Gastroesophageal sphincter (tissue), 4 donors: ENCODE measurements around the gene C11orf98. TPM values are rescaled to one million over a fixed set of nuclear protein-coding genes. Genes with fewer than 3 reads are reported as not detected.

Experiments used
- ATAC-seq: fragments of 150-250 bp; one replicate; pipeline ENCODE4 v1.9.1; 2016; ENCODE audit warnings: mild to moderate bottlenecking, moderate library complexity
- H3K27ac ChIP-seq, 4 donors: fragments of 200-600 bp; sonication (generic) in 3 of 4; 1 replicate in 3 of 4; 2 replicates in 1 of 4; pipeline ENCODE4 v1.5.1; 2016 to 2019
- H3K27me3 ChIP-seq: fragments of 200-600 bp; sonication (generic); one replicate; pipeline ENCODE4 v1.5.1; 2019
- H3K36me3 ChIP-seq, 2 donors: fragments of 200-600 bp; sonication (generic); one replicate each; pipeline ENCODE4 v1.5.1; 2019; ENCODE audit warnings: control low read depth in 1 of 2
- H3K4me1 ChIP-seq, 3 donors: fragments of 200-600 bp; sonication (generic); 1 replicate in 2 of 3; 2 replicates in 1 of 3; pipeline ENCODE4 v1.5.1; 2016 to 2019; ENCODE audit warnings: control low read depth in 2 of 3
- H3K4me3 ChIP-seq, 2 donors: fragments of 200-600 bp; sonication (generic); one replicate each; pipeline ENCODE4 v1.5.1; 2019; ENCODE audit warnings: mild to moderate bottlenecking in 1 of 2, moderate library complexity in 1 of 2
- H3K9me3 ChIP-seq, 3 donors: fragments of 200-600 bp; sonication (generic); one replicate each; pipeline ENCODE4 v1.5.1; 2017 to 2019; ENCODE audit warnings: control low read depth in 2 of 3
- EP300 ChIP-seq: sonication (generic); formaldehyde crosslinking; IDR thresholded peaks from one replicate; pipeline ENCODE4 v1.6.1; 2017; ENCODE audit warnings: antibody characterized with exemption, mild to moderate bottlenecking
- POLR2A ChIP-seq, 2 donors: fragments of 450-650 bp; IDR thresholded peaks; one replicate each; pipeline ENCODE4 v1.6.1; 2017; ENCODE audit warnings: antibody characterized with exemption in 2 of 2, mild to moderate bottlenecking in 2 of 2, moderate library complexity in 1 of 2
- POLR2AphosphoS5 ChIP-seq: sonication (generic); formaldehyde crosslinking; IDR thresholded peaks from one replicate; pipeline ENCODE4 v1.6.1; 2017; ENCODE audit warnings: antibody characterized with exemption
- WGBS, 2 donors: methylation state at CpG; one replicate each; pipeline ENCODE4 v1.1.5; 2018; ENCODE audit warnings: low coverage in 1 of 2; 5-methylcytosine and 5-hydroxymethylcytosine counted together
- small RNA-seq, 4 donors: library from RNA; depleted of rRNA; stranded (forward); fragments of <200 nt; gene quantifications; one replicate each; pipeline ENCODE3, GENCODE V24; 2016
- total RNA-seq, 4 donors: library from RNA; depleted of rRNA; stranded (reverse); fragments of >200 nt; gene quantifications; one replicate each; pipeline ENCODE4 v1.1.0, GENCODE V29; 2016
- TF ChIP-seq, protein P1 (sequence below), 4 experiments: fragments of 200-600 bp in 2 of 4; fragments of 450-650 bp in 2 of 4; sonication (generic) in 1 of 4; IDR thresholded peaks; one replicate each; pipeline ENCODE4 v1.5.1; 2017 to 2019; ENCODE audit warnings: antibody characterized with exemption in 4 of 4, mild to moderate bottlenecking in 2 of 4, moderate library complexity in 2 of 4

C11orf98 gene
- total RNA-seq, 4 donors from 2014 or later: 19.3 to 39.5 (median 26.8) TPM

DNA sequence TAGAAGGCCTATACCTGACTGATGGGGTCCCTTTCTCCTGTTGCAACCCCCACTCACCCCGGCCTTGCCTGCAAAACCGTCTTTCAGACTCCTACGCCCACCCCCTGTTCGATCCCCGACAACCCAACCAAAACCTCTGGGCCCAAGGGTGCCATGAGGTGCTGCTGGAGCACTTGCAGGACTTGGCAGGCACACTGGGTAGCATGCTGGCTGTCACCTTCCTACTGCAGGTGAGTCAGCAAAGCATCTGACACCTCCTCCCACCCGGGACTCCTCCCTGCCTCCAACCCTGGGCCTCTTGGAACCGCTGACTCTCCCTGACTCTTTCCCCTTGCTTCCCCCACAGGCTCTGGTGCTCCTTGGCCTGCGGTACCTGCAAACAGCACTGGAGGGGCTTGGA lies 50.7 kb downstream of the C11orf98 start:
- WGBS, 2 donors: 50 to 55% methylated on average over 1 to 7 of the region's 8 CpGs
- Histone ChIP-seq H3K4me3 (no peak overlapping the region), H3K36me3 (peaks cover 0 to 63% of the 10 kb centered on the region in 2 donors), H3K27ac (peak overlapping the region in 3 of 4 donors; percentile 96 to 98 (median 96)), H3K27me3 (no peaks in the 10 kb centered on the region), H3K4me1 (peaks cover 2 to 44% (median 21%) of the 10 kb centered on the region in 3 donors), H3K9me3 (no peaks in the 10 kb centered on the region)
- ATAC-seq: no peak
- TF ChIP-seq EP300 (no peak), POLR2A (IDR thresholded peaks at IDR 0.05) (no peak), POLR2AphosphoS5 (no peak)
- TF ChIP-seq, protein P1, sequence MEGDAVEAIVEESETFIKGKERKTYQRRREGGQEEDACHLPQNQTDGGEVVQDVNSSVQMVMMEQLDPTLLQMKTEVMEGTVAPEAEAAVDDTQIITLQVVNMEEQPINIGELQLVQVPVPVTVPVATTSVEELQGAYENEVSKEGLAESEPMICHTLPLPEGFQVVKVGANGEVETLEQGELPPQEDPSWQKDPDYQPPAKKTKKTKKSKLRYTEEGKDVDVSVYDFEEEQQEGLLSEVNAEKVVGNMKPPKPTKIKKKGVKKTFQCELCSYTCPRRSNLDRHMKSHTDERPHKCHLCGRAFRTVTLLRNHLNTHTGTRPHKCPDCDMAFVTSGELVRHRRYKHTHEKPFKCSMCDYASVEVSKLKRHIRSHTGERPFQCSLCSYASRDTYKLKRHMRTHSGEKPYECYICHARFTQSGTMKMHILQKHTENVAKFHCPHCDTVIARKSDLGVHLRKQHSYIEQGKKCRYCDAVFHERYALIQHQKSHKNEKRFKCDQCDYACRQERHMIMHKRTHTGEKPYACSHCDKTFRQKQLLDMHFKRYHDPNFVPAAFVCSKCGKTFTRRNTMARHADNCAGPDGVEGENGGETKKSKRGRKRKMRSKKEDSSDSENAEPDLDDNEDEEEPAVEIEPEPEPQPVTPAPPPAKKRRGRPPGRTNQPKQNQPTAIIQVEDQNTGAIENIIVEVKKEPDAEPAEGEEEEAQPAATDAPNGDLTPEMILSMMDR (IDR thresholded peaks at IDR 0.05): no peak

DNA sequence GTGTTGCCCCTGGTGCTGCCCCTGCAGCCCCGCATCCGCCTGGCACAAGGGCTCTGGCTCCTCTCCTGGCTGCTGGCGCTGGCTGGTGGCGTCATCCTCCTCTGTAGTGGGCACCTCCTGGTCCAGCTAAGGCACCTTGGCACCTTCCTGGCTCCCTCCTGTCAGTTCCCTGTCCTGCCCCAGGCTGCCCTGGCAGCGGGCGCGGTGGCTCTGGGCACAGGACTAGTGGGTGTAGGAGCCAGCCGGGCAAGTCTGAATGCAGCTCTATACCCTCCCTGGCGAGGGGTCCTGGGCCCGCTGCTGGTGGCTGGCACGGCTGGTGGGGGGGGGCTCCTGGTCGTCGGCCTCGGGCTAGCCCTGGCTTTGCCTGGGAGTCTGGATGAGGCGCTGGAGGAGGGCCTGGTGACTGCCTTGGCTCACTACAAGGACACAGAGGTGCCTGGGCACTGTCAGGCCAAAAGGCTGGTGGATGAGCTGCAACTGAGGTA lies 51.7 kb downstream of the C11orf98 start:
- Histone ChIP-seq H3K27ac (peak overlapping the region; percentile 93 to 98 (median 96)), H3K9me3 (no peaks in the 10 kb centered on the region), H3K4me3 (peak overlapping the region in 1 of 2 donors; percentile 95), H3K27me3 (no peaks in the 10 kb centered on the region), H3K4me1 (peaks cover 2 to 42% (median 21%) of the 10 kb centered on the region in 3 donors), H3K36me3 (peaks cover 0 to 65% of the 10 kb centered on the region in 2 donors)
- TF ChIP-seq, protein P1 (IDR thresholded peaks at IDR 0.05): no peak
- TF ChIP-seq POLR2AphosphoS5 (no peak), EP300 (no peak), POLR2A (IDR thresholded peaks at IDR 0.05) (no peak)
- WGBS, 2 donors: 0% methylated on average over 2 of the region's 15 CpGs; no CpG with 5 or more reads in 1 of the 2 donors
- no peak for ATAC-seq

Small RNA genes lying within 50 kb of the gene (small RNA-seq; reads per million reads assigned to genes)
- 0 reads per million in 4 donors for gene SNORA57

Other genes with a start within 250 kb of the C11orf98 start
- not detected for gene SCGB1A1, start 246.2 kb downstream of the C11orf98 start, total RNA-seq
- 1,000 to 10,000 TPM; 1,348 to 2,181 (median 1,745) TPM for gene AHNAK, start 118.4 kb downstream of the C11orf98 start, total RNA-seq
- 1,000 to 10,000 TPM; 1,070 to 1,712 (median 1,374) TPM for gene EEF1G, start 91.3 kb downstream of the C11orf98 start, total RNA-seq
- gene TUT1, start 73.7 kb downstream of the C11orf98 start, total RNA-seq: 1 to 10 TPM; 3.8 to 9.6 (median 7.6) TPM
- 10 to 100 TPM; 67.9 to 88.7 (median 85.6) TPM for gene MTA2, start 63.3 kb downstream of the C11orf98 start, total RNA-seq
- 10 to 100 TPM; 25.4 to 36.7 (median 31.9) TPM for gene EML3, start 52.4 kb downstream of the C11orf98 start, total RNA-seq
- gene ROM1, start 52.0 kb downstream of the C11orf98 start, total RNA-seq: 10 to 100 TPM in 3 of 4 donors, 1 to 10 TPM in 1; 3.0 to 18.3 (median 10.7) TPM
- 10 to 100 TPM; 11.4 to 25.8 (median 22.4) TPM for gene B3GAT3, start 43.2 kb downstream of the C11orf98 start, total RNA-seq
- 100 to 1,000 TPM in 3 of 4 donors, 10 to 100 TPM in 1; 87.8 to 151 (median 134) TPM for gene GANAB, start 18.6 kb downstream of the C11orf98 start, total RNA-seq
- gene INTS5, start 11.9 kb downstream of the C11orf98 start, total RNA-seq: 10 to 100 TPM; 12.6 to 19.0 (median 14.5) TPM
- gene CSKMT, start 102 bp upstream of the C11orf98 start, total RNA-seq: 10 to 100 TPM in 1 of 4 donors, 1 to 10 TPM in 3; 2.0 to 18.6 (median 7.3) TPM
- 10 to 100 TPM in 1 of 4 donors, 1 to 10 TPM in 3; 7.3 to 10.1 (median 8.4) TPM for gene UQCC3, start 6.5 kb upstream of the C11orf98 start, total RNA-seq
- gene LBHD1, start 7.1 kb upstream of the C11orf98 start, total RNA-seq: 1 to 10 TPM; 1.2 to 3.9 (median 2.2) TPM
- 100 to 1,000 TPM; 162 to 185 (median 174) TPM for gene UBXN1, start 13.9 kb upstream of the C11orf98 start, total RNA-seq
- 10 to 100 TPM; 20.1 to 42.1 (median 32.1) TPM for gene LRRN4CL, start 24.3 kb upstream of the C11orf98 start, total RNA-seq
- gene BSCL2, start 42.2 kb upstream of the C11orf98 start, total RNA-seq: 10 to 100 TPM; 25.7 to 37.8 (median 29.2) TPM
- gene GNG3, start 42.5 kb upstream of the C11orf98 start, total RNA-seq: not detected
- gene HNRNPUL2, start 62.2 kb upstream of the C11orf98 start, total RNA-seq: 10 to 100 TPM; 24.2 to 43.7 (median 31.0) TPM
- gene TTC9C, start 63.3 kb upstream of the C11orf98 start, total RNA-seq: 10 to 100 TPM; 12.5 to 20.5 (median 19.8) TPM
- 10 to 100 TPM in 3 of 4 donors, 1 to 10 TPM in 1; 8.8 to 15.8 (median 12.3) TPM for gene ZBTB3, start 89.0 kb upstream of the C11orf98 start, total RNA-seq
- gene POLR2G, start 96.4 kb upstream of the C11orf98 start, total RNA-seq: 10 to 100 TPM; 34.4 to 49.5 (median 39.5) TPM
- 10 to 100 TPM in 3 of 4 donors, 1 to 10 TPM in 1; 5.5 to 23.4 (median 14.5) TPM for gene TAF6L, start 106.2 kb upstream of the C11orf98 start, total RNA-seq
- 10 to 100 TPM; 25.8 to 50.7 (median 33.9) TPM for gene TMEM179B, start 122.2 kb upstream of the C11orf98 start, total RNA-seq
- 10 to 100 TPM; 17.0 to 25.8 (median 19.1) TPM for gene TMEM223, start 126.8 kb upstream of the C11orf98 start, total RNA-seq
- 10 to 100 TPM; 33.2 to 72.3 (median 57.2) TPM for gene NXF1, start 140.2 kb upstream of the C11orf98 start, total RNA-seq
- 10 to 100 TPM; 23.3 to 31.6 (median 27.8) TPM for gene STX5, start 166.8 kb upstream of the C11orf98 start, total RNA-seq
- gene TEX54, start 167.6 kb upstream of the C11orf98 start, total RNA-seq: not detected
- 10 to 100 TPM; 26.6 to 46.8 (median 39.3) TPM for gene WDR74, start 174.4 kb upstream of the C11orf98 start, total RNA-seq
- 100 to 1,000 TPM in 1 of 4 donors, 10 to 100 TPM in 3; 66.9 to 144 (median 80.2) TPM for gene SLC3A2, start 215.7 kb upstream of the C11orf98 start, total RNA-seq